Measurements from ENCODE around the gene EN1. TPM values are rescaled to one million over a fixed set of nuclear protein-coding genes. Genes with fewer than 3 reads are reported as not detected.

The EN1 gene
- total RNA-seq, 6 donors from 2014 or later = 0.13 TPM; not detected in 5

- H3K27ac ChIP-seq = no peak overlapping the region
- H3K4me3 ChIP-seq = peak overlapping the region in 2 of 4 donors; percentile 19 to 31
- 44 to 49% methylated on average over 13 of the region's 13 CpGs for WGBS, 2 donors
- no peak for DNase-seq
- H3K9me3 ChIP-seq = no peaks in the 10 kb centered on the region
- peaks cover 0 to 11% (median 5%) of the 10 kb centered on the region in 4 donors for H3K27me3 ChIP-seq
- peaks cover 0 to 8% (median 2%) of the 10 kb centered on the region in 4 donors for H3K4me1 ChIP-seq
- TF ChIP-seq POLR2A (IDR thresholded peaks at IDR 0.05) = no peak
- no peak for TF ChIP-seq EP300 (IDR thresholded peaks at IDR 0.05)
- TF ChIP-seq POLR2AphosphoS5 (IDR thresholded peaks at IDR 0.05) = no peak
- no peaks in the 10 kb centered on the region for H3K36me3 ChIP-seq
- ATAC-seq (ENCODE audit: low FRiP score in 2 of 2) = no peak
These were observed 39.6 kb downstream of the EN1 start for GRCh38 chr2:118807668-118808428.

- 40 to 51% methylated on average over 14 to 23 of the region's 23 CpGs for WGBS, 2 donors
- peaks cover 0 to 11% (median 5%) of the 10 kb centered on the region in 4 donors for H3K27me3 ChIP-seq
- peak in 1 of 2 donors; percentile 30 for DNase-seq
These were observed 40.4 kb downstream of the EN1 start for GRCh38 chr2:118806797-118807667.

DNA sequence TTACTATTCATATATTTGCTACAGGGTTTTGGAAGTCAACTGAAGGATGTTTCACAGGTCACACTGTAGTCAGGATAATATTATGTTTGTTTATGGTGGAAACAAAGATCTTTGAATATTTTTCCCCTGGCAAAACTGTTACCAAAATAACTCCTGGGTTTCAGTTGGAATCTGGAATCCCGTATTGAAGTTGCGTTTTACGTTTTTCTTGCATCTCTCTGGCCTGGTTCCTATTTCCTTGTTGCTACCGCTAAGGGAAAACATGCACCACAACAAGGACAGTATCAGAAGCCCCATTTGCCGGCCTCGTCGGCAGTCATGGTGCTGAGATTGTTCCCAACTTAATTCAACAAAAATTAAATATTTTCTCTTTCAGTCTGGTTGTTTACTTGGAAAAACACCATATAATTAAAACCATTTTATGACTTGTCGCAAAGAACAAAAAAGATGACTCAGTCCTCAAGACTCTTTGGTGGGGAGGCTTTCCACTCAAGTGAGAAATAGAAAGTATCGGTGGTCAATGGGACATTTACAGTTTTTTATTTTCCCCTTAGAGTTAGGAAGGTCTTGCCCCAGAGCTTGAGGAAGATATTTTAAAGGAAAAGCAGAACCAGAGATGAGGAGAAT, 42.3 kb downstream of the EN1 start:
- peaks cover 0 to 11% (median 5%) of the 10 kb centered on the region in 4 donors for H3K27me3 ChIP-seq
- WGBS, 2 donors = 79 to 82% methylated on average over 9 of the region's 9 CpGs

More at GRCh38 chr2:118806797-118807667, 40.4 kb downstream of the EN1 start:
- ATAC-seq (ENCODE audit: low FRiP score in 2 of 2) = no peak
- peaks cover 0 to 8% (median 2%) of the 10 kb centered on the region in 4 donors for H3K4me1 ChIP-seq
- H3K36me3 ChIP-seq = no peaks in the 10 kb centered on the region
- H3K4me3 ChIP-seq = no peak overlapping the region
- H3K9me3 ChIP-seq = no peaks in the 10 kb centered on the region
- TF ChIP-seq POLR2AphosphoS5 (IDR thresholded peaks at IDR 0.05) (no peak), CTCF (IDR thresholded peaks at IDR 0.05) (no peak), EP300 (IDR thresholded peaks at IDR 0.05) (no peak), POLR2A (IDR thresholded peaks at IDR 0.05) (no peak)
- H3K27ac ChIP-seq = no peak overlapping the region

DNA sequence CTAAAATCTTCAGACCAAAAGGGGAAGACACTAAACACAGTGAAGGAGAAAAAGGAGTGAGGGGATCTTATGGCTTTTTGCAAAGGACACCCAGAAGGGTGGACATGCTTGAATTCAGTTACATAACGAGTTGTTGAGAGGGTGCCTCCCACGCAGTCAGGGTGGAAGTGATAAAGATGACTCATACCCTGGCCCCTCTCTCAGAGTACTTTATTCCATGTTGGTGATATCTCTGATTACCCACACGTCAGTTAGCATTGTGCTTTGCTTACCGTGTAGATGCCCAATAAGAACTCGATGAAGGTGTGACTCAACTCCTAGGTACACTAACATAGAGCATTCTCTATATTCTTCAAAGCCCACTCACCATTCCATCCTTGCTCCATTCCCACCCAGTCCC, 44.4 kb downstream of the EN1 start:
- Histone ChIP-seq H3K4me3 (no peak overlapping the region), H3K27me3 (peaks cover 0 to 3% (median 1%) of the 10 kb centered on the region in 4 donors), H3K27ac (no peak overlapping the region), H3K4me1 (peaks cover 0 to 3% (median 0%) of the 10 kb centered on the region in 4 donors), H3K36me3 (no peaks in the 10 kb centered on the region), H3K9me3 (no peaks in the 10 kb centered on the region)
- DNase-seq = no peak
- ATAC-seq (ENCODE audit: low FRiP score in 2 of 2) = no peak
- TF ChIP-seq CTCF (IDR thresholded peaks at IDR 0.05) = no peak
- 70 to 77% methylated on average over 5 of the region's 5 CpGs for WGBS, 2 donors

More for the DNA sequence above, 42.3 kb downstream of the EN1 start:
- peaks cover 0 to 8% (median 2%) of the 10 kb centered on the region in 4 donors for H3K4me1 ChIP-seq
- ATAC-seq (ENCODE audit: low FRiP score in 2 of 2) = no peak
- H3K27ac ChIP-seq = no peak overlapping the region
- DNase-seq = no peak
- H3K4me3 ChIP-seq = no peak overlapping the region
- no peaks in the 10 kb centered on the region for H3K9me3 ChIP-seq
- TF ChIP-seq POLR2AphosphoS5 (IDR thresholded peaks at IDR 0.05) (no peak), EP300 (IDR thresholded peaks at IDR 0.05) (no peak), POLR2A (IDR thresholded peaks at IDR 0.05) (no peak), CTCF (IDR thresholded peaks at IDR 0.05) (no peak)
- H3K36me3 ChIP-seq = no peaks in the 10 kb centered on the region

GRCh38 chr2:118801151-118801550, 46.3 kb downstream of the EN1 start:
- H3K4me1 ChIP-seq = no peaks in the 10 kb centered on the region
- TF ChIP-seq POLR2AphosphoS5 (IDR thresholded peaks at IDR 0.05) = no peak
- no peak for TF ChIP-seq EP300 (IDR thresholded peaks at IDR 0.05)
- TF ChIP-seq CTCF (IDR thresholded peaks at IDR 0.05) = no peak
- no peak for TF ChIP-seq POLR2A (IDR thresholded peaks at IDR 0.05)
- H3K9me3 ChIP-seq = no peaks in the 10 kb centered on the region
- no peak overlapping the region for H3K4me3 ChIP-seq
- ATAC-seq (ENCODE audit: low FRiP score in 2 of 2) = no peak
- no peaks in the 10 kb centered on the region for H3K36me3 ChIP-seq
- 71 to 79% methylated on average over 4 of the region's 4 CpGs for WGBS, 2 donors
- no peaks in the 10 kb centered on the region for H3K27me3 ChIP-seq
- no peak overlapping the region for H3K27ac ChIP-seq
- no peak for DNase-seq

Measured in upper lobe of left lung (tissue), 6 donors.